NB4 (cell line): Measurements from ENCODE around the gene BCAR3.

Experiments used
- CTCF ChIP-seq: IDR thresholded peaks from one replicate; pipeline ENCODE4 v1.5.1; 2012; ENCODE audit warnings: low read depth, low read length
- MAX ChIP-seq: IDR thresholded peaks from 2 replicates; pipeline ENCODE4 v1.6.1; 2011; ENCODE audit warnings: low read depth, low read length
- POLR2A ChIP-seq: IDR thresholded peaks from 2 replicates; pipeline ENCODE4 v1.6.1; 2011; ENCODE audit warnings: mild to moderate bottlenecking; ENCODE audit not compliant: insufficient read length; ENCODE audit errors: extremely low read depth

GRCh38 chr1:93565496-93566206 is 116.0 kb downstream of the BCAR3 start:
- TF ChIP-seq CTCF (no peak), POLR2A (no peak), MAX (no peak)
